Mucosa of stomach (tissue), 1 donor: Measurements from ENCODE around the gene PIK3C2B.
A peak's percentile ranks its signal among the peaks of the same experiment; 100 is the strongest.
"Not testable (repeated sequence)": the region's sequence is repeated elsewhere in the genome, so short reads cannot be mapped to it uniquely, and the experiment has no call there.

Source experiments
- H3K27me3 ChIP-seq: one replicate; pipeline ENCODE4 v1.7.0; 2013; ENCODE audit warnings: mild to moderate bottlenecking, low read length; ENCODE audit not compliant: control insufficient read depth, insufficient read depth
- H3K36me3 ChIP-seq: one replicate; pipeline ENCODE4 v1.7.0; 2013; ENCODE audit warnings: low read length; ENCODE audit not compliant: control insufficient read depth, insufficient read depth
- H3K4me1 ChIP-seq: one replicate; pipeline ENCODE4 v1.7.0; 2013; ENCODE audit warnings: mild to moderate bottlenecking, low read length; ENCODE audit not compliant: control insufficient read depth, insufficient read depth
- H3K4me3 ChIP-seq: one replicate; pipeline ENCODE4 v1.7.0; 2013; ENCODE audit warnings: low read length
- H3K9ac ChIP-seq: one replicate; pipeline ENCODE4 v1.7.0; 2013; ENCODE audit warnings: mild to moderate bottlenecking, low read length, moderate library complexity
- H3K9me3 ChIP-seq: one replicate; pipeline ENCODE4 v1.7.0; 2013; ENCODE audit warnings: mild to moderate bottlenecking, low read length, moderate library complexity; ENCODE audit not compliant: control insufficient read depth
- donor health status: Pancreatic carcinoma.

The PIK3C2B gene

GRCh38 chr1:204487256-204487615 is 7.4 kb downstream of the PIK3C2B start:
- Histone ChIP-seq H3K4me3 (no peak overlapping the region), H3K4me1 (peaks cover 28% of the 10 kb centered on the region), H3K9me3 (no peaks in the 10 kb centered on the region), H3K27me3 (no peaks in the 10 kb centered on the region), H3K36me3 (peaks cover 3% of the 10 kb centered on the region), H3K9ac (no peak overlapping the region)

DNA sequence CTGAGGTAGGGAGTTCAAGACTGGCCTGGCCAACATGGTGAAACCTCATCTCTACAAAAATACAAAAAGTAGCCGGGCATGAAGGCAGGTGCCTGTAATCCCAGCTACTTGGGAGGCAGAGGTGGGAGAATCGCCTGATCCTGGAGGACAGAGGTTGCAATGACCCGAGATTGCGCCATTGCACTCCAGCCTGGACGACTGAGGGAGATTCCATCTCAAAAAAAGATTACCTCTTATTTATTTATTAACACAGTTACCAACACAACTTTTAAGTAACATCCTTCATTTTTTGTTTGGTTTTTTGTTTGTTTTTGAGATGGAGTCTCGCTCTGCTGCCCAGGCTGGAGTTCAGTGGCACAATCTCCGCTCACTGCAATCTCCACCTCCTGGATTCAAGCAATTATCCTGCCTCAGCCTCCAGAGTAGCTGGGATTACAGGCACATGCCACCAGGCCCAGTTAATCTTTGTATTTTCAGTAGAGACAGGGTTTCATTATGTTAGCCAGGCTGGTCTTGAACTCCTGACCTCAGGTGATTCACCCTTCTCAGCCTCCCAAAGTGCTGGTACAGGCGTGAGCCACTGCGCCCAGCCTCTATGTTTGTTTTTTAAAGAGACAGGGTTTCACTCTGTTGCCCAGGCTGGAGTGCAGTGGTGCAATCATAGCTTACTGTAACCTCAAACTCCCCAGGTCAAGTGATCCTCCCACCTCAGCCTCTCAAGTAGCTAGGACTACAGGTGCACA is 7.9 kb downstream of the PIK3C2B start:
- not testable (repeated sequence) for H3K9ac ChIP-seq, H3K27me3 ChIP-seq, H3K4me3 ChIP-seq, H3K9me3 ChIP-seq, H3K36me3 ChIP-seq
- peaks cover 28% of the 10 kb centered on the region for H3K4me1 ChIP-seq

DNA sequence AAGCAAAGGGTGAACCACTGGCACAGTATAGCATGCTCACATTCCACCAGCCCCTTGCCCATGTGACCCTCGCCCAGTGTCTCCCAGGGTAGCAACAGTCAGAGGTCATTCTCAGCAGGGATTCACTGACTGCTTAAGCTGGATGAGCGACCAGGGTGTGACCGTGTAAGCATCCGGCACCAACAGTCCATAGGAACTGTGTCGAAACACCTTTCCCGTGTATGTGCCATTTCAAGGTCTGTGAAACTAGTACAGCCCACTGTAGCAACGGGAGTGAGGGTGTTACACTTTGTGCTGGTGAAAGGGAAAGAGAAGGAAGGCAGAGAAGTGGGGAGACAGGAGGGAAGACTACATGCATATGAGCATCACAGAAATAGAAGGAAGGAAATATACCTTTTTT is 10.8 kb downstream of the PIK3C2B start:
- Histone ChIP-seq H3K9me3 (no peaks in the 10 kb centered on the region), H3K4me3 (no peak overlapping the region), H3K9ac (no peak overlapping the region), H3K4me1 (peaks cover 43% of the 10 kb centered on the region), H3K36me3 (no peaks in the 10 kb centered on the region), H3K27me3 (no peaks in the 10 kb centered on the region)

DNA sequence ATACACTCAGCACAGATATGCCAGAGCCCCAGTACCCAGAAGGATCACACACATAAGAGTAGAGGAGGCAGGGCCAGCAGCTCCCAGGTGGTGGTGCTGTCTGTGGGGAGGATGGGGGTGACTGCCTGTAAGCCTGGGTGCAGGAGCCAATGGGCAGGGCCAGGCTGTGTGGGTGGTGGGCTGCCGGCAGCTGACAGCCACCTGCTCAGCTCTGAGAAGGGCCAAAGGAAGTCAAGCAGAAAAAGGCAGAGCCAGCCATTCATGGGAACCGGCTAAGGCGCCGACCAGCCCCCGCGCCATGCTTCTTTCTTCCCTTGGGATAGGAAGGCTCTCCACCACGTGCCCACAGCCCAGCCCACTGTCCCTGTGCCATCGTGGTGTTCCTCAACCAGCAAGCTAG is 14.1 kb downstream of the PIK3C2B start:
- Histone ChIP-seq H3K4me3 (no peak overlapping the region), H3K9ac (no peak overlapping the region), H3K27me3 (no peaks in the 10 kb centered on the region), H3K36me3 (no peaks in the 10 kb centered on the region), H3K9me3 (no peaks in the 10 kb centered on the region), H3K4me1 (peaks cover 70% of the 10 kb centered on the region)

GRCh38 chr1:204479387-204480136 is 15.0 kb downstream of the PIK3C2B start:
- peak overlapping the region; percentile 30 for H3K9ac ChIP-seq
- H3K27me3 ChIP-seq, result no peaks in the 10 kb centered on the region
- no peaks in the 10 kb centered on the region for H3K9me3 ChIP-seq
- H3K4me1 ChIP-seq, result peaks cover 63% of the 10 kb centered on the region
- no peak overlapping the region for H3K4me3 ChIP-seq
- H3K36me3 ChIP-seq, result no peaks in the 10 kb centered on the region

DNA sequence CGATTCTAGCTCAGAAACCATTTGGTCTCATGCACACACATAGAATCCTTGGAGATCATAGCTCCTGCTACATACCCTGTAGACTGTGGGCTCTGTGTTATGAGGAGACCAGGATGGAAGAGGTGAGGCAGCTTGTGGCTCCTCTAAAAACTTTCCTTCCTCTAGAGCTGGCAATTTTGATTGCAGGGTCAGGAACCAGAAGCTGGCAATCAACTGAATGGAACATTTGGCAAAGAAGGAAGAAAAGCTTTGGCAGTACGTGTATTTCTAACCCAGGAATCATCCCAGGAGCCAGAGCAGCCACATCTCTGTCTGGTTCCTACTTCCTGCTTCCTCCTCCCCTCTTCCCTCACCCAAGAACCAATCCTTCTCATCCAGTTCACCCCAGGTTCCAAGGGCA is 15.7 kb downstream of the PIK3C2B start:
- Histone ChIP-seq H3K9ac (peak overlapping the region; percentile 30), H3K4me1 (peaks cover 63% of the 10 kb centered on the region)

GRCh38 chr1:204478172-204478899 is 16.3 kb downstream of the PIK3C2B start:
- no peak overlapping the region for H3K4me3 ChIP-seq
- no peaks in the 10 kb centered on the region for H3K27me3 ChIP-seq
- H3K9ac ChIP-seq, result no peak overlapping the region
- H3K9me3 ChIP-seq, result no peaks in the 10 kb centered on the region
- H3K36me3 ChIP-seq, result no peaks in the 10 kb centered on the region
- H3K4me1 ChIP-seq, result peaks cover 63% of the 10 kb centered on the region

More for the DNA sequence above, 15.7 kb downstream of the PIK3C2B start:
- Histone ChIP-seq H3K4me3 (no peak overlapping the region), H3K27me3 (no peaks in the 10 kb centered on the region), H3K36me3 (no peaks in the 10 kb centered on the region), H3K9me3 (no peaks in the 10 kb centered on the region)

- no peaks in the 10 kb centered on the region for H3K9me3 ChIP-seq
- no peaks in the 10 kb centered on the region for H3K27me3 ChIP-seq
- H3K4me1 ChIP-seq, result peaks cover 60% of the 10 kb centered on the region
- H3K9ac ChIP-seq, result no peak overlapping the region
- no peak overlapping the region for H3K4me3 ChIP-seq
- H3K36me3 ChIP-seq, result no peaks in the 10 kb centered on the region
Measured at GRCh38 chr1:204477036-204477740, 17.4 kb downstream of the PIK3C2B start.

- Histone ChIP-seq H3K36me3 (no peaks in the 10 kb centered on the region), H3K4me1 (peaks cover 54% of the 10 kb centered on the region), H3K9me3 (no peaks in the 10 kb centered on the region), H3K27me3 (no peaks in the 10 kb centered on the region), H3K4me3 (no peak overlapping the region), H3K9ac (no peak overlapping the region)
Measured at GRCh38 chr1:204476563-204476962, 18.0 kb downstream of the PIK3C2B start.

GRCh38 chr1:204475656-204476432 is 18.8 kb downstream of the PIK3C2B start:
- Histone ChIP-seq H3K4me3 (no peak overlapping the region), H3K4me1 (peaks cover 47% of the 10 kb centered on the region), H3K36me3 (no peaks in the 10 kb centered on the region), H3K9me3 (no peaks in the 10 kb centered on the region), H3K9ac (no peak overlapping the region), H3K27me3 (no peaks in the 10 kb centered on the region)

- H3K4me3 ChIP-seq, result no peak overlapping the region
- no peak overlapping the region for H3K9ac ChIP-seq
- H3K27me3 ChIP-seq, result no peaks in the 10 kb centered on the region
- no peaks in the 10 kb centered on the region for H3K9me3 ChIP-seq
- peaks cover 24% of the 10 kb centered on the region for H3K4me1 ChIP-seq
- peaks cover 3% of the 10 kb centered on the region for H3K36me3 ChIP-seq
Measured at GRCh38 chr1:204473400-204473965, 21.1 kb downstream of the PIK3C2B start.
